ENCODE data around the gene ATXN7L1.
A peak's percentile ranks its signal among the peaks of the same experiment; 100 is the strongest.
"Not testable (repeated sequence)": the region's sequence is repeated elsewhere in the genome, so short reads cannot be mapped to it uniquely, and the experiment has no call there.

ATXN7L1 gene

DNA sequence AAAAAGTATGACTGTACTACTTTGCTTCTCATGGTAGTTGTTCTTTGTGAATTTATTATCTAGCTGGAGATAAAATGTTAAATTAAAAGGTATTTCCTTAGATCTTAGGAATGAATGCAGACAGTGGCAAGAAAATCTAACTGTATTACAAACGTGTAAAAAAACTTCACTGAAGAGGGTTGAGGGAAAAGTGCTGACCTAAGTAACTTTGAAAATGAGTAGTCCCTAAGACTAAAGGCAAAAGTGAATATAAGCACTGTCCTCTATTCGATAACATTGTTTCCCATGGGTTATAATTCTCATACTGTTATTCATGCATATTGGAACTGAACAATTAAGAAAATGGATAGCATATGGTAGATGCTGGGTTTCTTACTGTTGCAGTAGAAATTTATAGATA, 148.4 kb downstream of the ATXN7L1 start:
- no peak for DNase-seq

GRCh38 chr7:105724688-105725087, 151.7 kb downstream of the ATXN7L1 start:
- DNase-seq: no peak

GRCh38 chr7:105723572-105723971, 152.8 kb downstream of the ATXN7L1 start:
- peak; percentile 41 for DNase-seq

GRCh38 chr7:105721571-105722104, 154.8 kb downstream of the ATXN7L1 start:
- DNase-seq: no peak

- no peak for DNase-seq
Measured at GRCh38 chr7:105719919-105720318, 156.5 kb downstream of the ATXN7L1 start.

- no peak for DNase-seq
Measured at GRCh38 chr7:105719395-105719794, 157.0 kb downstream of the ATXN7L1 start.

DNA sequence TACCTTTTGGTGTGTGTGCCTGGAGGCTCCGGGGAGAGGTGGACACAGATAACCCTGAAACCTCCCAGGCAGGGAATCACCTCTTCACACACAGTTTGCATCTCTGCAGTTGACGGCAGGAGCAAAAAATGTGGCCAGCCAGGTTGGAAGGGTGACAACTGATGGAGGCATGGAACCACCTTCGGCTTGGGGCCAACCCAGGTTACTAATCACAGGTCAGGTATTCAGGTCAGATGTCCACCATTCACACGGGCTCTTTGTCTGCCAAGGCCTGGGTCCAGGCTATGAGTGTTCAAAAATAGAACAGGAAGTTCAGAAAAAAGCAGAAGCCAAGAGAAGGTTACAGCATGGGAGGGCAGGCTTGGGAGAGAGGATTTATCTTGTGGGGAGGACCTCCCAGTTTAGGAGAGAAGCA, 157.9 kb downstream of the ATXN7L1 start:
- DNase-seq: no peak

DNA sequence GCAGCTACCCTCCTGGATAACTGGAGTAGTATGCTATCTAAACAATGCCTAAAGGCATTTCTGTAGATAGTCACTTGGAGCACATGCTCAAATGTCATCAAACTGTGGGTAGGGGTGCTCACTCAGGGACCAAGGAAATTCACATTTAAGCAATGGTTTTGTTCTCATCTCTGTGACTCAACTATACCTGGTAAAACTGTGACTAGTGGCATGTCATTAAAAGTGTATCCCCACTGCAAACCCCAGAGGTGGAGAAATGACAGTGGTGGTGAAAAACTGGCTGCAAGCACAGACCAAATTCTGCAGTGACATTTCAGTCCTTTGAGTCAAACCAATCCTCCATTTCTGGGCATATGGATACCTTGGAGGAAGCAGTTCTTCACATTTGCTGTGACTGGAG, 160.9 kb downstream of the ATXN7L1 start:
- no peak for DNase-seq

DNA sequence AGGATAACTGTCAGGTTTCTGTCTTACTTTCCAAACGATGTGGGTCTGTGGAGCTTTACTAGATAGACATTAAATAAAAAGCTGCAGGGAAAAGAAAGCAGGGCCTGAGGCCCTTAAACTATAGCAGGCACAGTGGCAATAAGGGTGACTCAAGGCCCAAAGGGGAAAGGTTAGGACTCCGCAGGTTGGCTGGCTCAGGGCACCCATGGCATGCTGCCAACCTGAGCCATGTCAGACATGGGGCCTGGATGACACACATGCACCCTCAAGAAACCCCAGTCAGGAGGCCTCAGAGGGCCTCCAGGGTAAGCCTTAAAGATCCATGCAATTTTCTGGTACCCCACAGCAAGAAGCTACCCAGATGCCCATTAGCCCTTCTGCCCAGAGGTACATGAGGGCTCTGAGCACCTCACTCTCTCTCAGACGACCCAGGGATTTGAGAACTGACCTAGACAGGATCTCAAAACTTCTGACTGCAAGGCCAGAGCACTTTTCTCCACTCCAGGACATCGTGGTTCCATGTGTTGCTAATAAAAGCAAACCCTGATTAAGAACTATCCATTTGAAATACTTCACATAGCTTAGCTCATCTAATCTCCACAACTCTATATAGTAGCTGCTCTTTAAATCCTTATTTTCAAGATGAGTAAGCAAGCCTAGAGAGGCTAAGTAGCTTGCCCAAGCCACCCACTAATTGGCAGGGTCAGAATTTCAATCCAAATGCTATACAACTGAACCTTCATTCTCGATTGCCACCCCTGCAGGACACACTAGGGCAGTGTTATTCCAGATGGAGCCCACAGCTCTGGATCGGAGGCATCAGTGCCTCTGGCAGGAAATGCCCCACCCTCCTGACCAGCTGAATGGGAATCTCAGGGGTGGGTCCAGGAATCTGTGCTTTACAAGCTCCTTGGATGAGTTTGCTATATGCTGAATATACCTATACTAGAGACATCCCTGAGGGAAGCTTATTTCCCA, 162.6 kb downstream of the ATXN7L1 start:
- no peak for DNase-seq

GRCh38 chr7:105712877-105713276, 163.5 kb downstream of the ATXN7L1 start:
- DNase-seq: no peak

DNA sequence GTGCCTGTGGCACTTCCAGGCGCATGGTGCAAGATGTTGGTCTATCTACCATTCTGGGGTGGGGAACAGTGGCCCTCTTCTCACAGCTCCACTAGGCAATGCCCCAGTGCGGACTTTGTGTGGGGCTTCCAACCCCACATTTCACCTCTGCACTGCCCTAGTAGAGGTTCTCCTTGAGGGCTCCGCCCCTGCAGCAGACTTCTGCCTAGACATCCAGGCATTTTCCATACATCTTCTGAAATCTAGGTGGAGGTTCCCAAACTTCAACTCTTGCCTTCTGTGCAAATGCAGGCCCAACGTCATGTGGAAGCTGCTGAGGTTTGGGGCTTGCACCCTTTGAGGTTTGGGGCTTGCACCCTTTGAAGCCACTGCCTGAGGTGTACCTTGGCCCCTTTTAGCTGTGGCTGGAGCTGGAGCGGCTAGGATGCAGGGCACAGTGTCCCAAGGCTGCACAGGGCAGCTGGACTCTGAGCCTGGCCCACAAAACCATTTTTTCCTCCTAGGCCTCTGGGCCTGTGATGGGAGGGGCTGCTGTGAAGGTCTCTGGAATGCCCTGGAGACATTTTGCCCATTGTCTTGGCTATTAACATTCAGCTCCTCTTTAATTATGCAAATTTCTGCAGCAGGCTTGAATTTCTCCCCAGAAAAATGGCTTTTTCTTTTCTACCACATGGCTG, 164.5 kb downstream of the ATXN7L1 start:
- DNase-seq: no peak

DNA sequence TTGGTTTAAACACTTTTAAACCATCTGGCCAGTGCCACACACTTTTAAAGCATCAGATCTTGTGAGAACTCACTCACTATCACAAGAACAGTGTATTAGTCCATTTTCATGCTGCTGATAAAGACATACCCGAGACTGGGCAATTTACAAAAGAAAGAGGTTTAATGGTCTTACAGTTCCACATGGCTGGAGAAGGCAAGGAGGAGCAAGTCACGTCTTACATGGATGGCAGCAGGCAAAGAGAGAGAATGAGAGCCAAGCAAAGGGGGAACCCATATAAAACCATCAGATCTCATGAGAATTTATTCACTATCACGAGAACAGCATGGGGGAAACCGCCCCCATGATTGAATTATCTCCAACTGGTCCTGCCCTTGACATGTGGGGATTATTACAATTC, 165.7 kb downstream of the ATXN7L1 start:
- not testable (repeated sequence) for DNase-seq

DNA sequence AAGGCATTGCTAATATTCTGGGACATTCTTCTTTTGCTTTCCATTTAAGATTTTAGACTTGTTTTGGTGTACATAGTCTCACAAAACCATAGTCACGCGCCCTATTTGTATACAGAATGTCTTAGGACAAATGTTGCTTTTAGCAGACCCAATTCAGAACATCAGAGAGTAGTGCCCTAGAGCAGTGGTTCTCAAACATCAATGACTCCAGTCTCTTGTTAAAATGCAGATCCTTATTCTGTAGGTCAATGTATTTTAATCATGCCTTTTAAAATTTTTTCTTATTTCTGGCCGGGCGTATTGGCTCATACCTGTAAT, 167.7 kb downstream of the ATXN7L1 start:
- no peak for DNase-seq

GRCh38 chr7:105707967-105708762, 168.2 kb downstream of the ATXN7L1 start:
- no peak for DNase-seq

GRCh38 chr7:105707381-105707780, 169.0 kb downstream of the ATXN7L1 start:
- no peak for DNase-seq

DNA sequence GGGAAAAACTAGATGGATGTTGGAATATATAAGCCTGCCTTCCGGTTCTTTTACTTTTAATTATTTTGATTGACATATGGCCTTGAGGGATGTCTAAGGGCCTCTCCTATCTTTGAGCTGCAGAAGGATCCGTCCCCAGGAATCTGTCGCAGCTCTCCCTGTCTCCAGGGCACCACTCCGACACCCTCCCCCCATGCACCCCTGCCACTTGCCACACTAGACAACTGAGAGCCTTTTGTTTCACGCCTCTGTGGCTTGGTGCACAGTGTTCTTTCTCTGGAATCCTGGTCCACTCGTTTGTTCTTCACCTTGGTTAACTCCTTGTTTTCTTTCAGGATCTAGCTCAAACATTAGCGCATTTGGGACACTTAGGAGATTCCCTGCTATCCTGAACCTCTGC, 171.0 kb downstream of the ATXN7L1 start:
- no peak for DNase-seq

DNA sequence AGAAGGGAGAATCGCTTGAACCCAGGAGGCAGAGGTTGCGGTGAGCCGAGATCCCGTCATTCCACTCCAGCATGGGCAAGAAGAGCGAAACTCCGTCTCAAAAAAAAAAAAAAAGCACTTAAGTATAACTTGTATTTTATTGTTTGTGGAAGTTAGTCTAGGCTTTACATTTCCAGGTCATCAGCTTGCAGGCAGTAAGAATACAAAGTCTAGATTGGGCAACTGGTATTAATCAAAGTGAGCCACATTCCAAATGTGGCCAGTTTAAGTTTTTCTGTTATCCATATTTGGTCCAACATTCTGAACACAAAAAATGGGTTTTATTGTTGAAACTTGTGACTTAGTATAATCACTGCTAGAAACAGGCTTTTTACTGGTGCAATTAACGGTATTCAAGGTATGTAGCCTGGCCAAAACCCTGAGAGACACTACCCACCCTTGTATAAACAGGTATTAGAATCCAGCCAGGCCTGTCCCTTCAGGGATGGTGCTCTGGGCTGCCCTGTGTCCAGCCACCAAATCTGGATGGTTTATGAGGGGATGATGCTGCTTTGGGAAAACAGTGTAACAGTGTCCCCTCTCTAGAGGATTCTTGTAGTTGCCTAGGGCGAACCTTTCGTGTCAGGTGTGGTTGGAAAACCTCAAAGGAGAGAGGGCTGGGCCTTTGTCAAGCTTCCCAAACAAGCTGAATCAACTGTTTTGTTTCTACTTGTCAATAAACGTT, 173.0 kb downstream of the ATXN7L1 start:
- no peak for DNase-seq

GRCh38 chr7:105699568-105700236, 176.7 kb downstream of the ATXN7L1 start:
- no peak for DNase-seq

- no peak for DNase-seq
Measured at GRCh38 chr7:105698531-105698930, 177.9 kb downstream of the ATXN7L1 start.

- no peak for DNase-seq
Measured at GRCh38 chr7:105697753-105698152, 178.6 kb downstream of the ATXN7L1 start.

GRCh38 chr7:105697169-105697568, 179.2 kb downstream of the ATXN7L1 start:
- not testable (repeated sequence) for DNase-seq

DNA sequence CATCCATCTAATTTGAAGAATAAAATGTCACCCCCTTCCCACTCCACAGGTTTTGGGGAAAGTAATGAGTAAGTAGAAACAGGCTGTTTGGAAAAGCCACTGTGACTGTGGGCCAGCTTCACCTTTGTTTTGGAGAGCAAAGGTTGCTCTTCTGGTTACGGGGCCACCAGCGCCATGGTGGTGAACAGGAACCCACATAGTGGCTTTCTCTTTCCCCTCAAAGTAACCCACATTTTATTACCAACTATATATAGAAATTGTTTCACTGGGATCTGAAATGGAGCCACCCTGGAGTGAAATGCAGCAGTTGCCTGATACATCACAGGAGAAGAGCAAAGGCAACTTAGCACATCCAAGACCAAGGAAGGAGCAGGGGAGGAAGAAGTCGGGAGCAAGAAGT, 182.8 kb downstream of the ATXN7L1 start:
- no peak for DNase-seq

All from NCI-H510A (cell line).